Loucy (cell line): ENCODE results near the gene HERC2.

Experiments
- CTCF ChIP-seq: fragments of 200-600 bp; sonication (generic); conservative IDR thresholded peaks from 2 replicates; pipeline ENCODE4 v1.5.1; 2014; ENCODE audit warnings: mild to moderate bottlenecking, antibody characterized with exemption, low read length
- EZH2phosphoT487 ChIP-seq: fragments of 200-600 bp; IDR thresholded peaks from 2 replicates; pipeline ENCODE4 v1.6.1; 2018; ENCODE audit warnings: antibody characterized with exemption, mild to moderate bottlenecking, moderate library complexity, borderline replicate concordance

GRCh38 chr15:28262438-28262837 is 59.5 kb downstream of the HERC2 start:
- TF ChIP-seq CTCF (no peak), EZH2phosphoT487 (no peak)
